ENCODE data around the gene BACH2.

DNA sequence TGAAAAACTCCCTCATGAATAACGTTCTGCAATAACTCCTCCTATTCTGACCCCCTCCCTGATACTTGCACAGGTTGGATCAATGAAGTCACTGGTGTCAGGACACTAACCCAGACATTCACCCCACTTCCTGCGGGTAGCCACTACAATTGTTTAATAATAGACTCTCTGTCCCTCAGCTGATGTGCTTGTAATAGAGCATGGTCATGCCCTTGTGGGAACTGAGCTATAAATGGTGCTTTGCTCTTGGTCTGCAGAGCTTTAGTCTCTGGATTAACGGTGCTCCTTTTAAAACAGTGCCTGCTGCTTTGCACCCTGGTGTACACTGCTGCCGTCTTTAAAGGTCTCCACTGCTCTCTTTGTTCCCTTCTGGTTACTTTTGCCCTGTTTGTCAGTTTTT, 127.3 kb downstream of the BACH2 start:
- TF ChIP-seq, protein P1, sequence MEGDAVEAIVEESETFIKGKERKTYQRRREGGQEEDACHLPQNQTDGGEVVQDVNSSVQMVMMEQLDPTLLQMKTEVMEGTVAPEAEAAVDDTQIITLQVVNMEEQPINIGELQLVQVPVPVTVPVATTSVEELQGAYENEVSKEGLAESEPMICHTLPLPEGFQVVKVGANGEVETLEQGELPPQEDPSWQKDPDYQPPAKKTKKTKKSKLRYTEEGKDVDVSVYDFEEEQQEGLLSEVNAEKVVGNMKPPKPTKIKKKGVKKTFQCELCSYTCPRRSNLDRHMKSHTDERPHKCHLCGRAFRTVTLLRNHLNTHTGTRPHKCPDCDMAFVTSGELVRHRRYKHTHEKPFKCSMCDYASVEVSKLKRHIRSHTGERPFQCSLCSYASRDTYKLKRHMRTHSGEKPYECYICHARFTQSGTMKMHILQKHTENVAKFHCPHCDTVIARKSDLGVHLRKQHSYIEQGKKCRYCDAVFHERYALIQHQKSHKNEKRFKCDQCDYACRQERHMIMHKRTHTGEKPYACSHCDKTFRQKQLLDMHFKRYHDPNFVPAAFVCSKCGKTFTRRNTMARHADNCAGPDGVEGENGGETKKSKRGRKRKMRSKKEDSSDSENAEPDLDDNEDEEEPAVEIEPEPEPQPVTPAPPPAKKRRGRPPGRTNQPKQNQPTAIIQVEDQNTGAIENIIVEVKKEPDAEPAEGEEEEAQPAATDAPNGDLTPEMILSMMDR (IDR thresholded peaks at IDR 0.05): no peak
- TF ChIP-seq POLR2A (IDR thresholded peaks at IDR 0.05) (no peak), POLR2AphosphoS5 (IDR thresholded peaks at IDR 0.05; ENCODE audit: insufficient read depth in 1 of 2, low read depth in 1 of 2) (no peak)
